CD4-positive, alpha-beta T cell treated with Interleukin-10 for 1 hour (primary cell): ENCODE results near the gene FLAD1.

Experiments
- DNase-seq: peaks from one replicate; pipeline ENCODE4 v3.0.0-alpha.2; 2020

The FLAD1 gene

DNA sequence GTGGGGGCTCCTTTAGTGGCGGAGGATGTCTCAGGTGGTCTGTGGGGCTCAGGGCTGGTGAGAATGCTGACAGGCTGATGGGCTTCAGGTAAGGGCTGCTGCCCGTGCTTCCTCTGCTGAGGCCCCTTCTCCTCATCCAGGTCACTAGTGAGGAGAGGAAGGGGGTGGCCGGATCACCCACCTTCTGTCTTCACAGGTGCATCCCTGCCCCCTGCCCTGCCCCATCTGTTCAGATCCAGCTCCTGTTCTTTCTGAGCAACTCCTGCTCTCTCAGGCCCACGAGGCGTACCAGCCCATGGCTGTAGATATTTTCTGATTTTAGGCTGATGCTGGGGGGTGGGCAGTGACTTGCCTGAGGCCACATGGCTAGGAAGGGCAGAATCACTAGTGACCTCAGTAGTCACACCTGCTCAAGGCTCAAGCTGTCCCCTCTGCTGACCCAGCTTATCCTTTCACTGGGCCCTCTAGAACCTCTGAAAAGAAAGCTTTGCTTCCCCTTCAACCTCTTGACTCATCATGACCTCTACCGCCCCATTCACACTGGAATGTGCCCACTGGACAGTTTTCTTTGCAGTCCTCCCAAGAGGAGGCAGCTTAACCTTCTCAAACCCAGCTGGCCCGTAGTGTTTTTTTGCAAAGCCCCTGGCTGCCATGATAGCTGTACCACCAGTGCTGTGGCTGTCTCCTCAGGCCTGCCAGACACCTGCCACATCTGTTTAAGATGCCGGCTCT lies 35.6 kb downstream of the FLAD1 start:
- DNase-seq = no peak

DNA sequence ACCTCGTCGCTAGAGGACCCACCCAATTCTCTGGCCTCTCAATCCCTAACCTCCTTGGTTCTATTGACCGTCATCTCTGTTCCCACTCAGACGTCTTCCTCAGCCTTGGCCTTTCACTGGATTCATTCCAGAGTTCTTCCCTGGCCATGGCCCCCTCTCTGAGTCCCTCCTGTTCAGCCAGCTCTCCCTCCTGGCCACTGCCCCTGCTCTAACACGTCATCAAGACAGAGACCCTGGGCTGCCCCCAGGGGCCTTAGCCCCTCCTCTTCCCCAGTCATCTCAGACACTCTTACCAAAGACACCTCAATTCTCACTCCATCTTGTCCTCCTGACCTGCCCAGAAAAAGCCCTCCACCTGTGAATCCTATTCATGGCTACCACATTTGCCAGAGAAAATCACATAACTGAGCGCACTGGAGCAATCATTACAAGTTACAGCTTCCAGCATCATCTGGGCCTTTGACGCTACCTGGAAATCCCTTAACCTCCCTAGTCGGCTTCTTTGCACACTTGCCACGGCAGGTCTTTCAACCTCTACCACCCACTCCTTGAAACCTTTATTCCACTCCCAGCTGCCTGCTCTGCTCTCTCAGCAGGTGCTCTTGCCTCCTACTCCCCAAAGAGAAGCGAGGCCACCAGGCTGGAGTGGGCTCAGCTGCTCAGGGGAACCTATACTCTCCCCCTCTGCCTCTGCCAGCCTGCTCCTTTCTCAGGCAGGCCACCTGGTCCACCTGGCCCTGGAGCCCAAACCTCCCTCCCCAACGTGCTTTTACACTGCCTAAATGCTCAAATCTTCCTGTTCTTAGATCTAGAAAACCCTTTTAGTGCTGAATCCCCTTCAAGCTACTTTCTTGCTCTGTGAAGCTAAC lies 36.5 kb downstream of the FLAD1 start:
- no peak for DNase-seq

DNA sequence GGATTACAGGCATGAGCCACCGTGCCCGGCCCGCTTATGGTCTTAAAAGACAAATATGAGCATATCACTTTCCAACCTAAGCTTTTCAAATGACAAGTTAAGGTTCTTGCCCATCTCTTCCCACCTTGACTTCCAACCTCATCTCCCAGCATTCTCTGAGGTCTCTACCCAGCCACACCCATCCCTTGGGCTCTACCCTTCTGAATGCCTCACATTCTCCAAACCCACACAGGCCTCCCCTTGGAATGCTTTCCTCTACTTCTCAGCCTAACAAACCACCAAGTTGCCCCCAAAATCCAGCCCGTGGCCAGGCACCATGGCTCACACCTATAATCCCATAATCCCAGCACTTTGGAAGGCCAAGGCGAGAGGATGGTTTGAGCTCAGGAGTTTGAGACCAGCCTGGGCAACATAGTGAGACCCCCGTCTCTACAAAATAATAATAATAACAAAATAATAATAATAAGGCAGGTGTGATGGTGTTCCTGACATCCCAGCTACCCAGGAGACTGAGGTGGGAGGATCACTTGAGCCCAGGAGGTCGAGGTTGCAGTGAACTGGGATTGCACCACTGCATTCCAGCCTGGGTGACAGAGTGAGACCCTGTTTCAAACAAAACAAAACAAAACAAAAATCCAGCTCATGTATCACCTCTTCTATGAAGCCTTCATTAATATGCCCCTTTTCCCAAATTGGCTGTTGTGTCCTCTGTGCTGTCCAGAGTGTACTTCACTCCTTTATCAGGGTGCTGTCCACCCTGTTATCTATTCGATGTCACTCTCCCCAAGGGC lies 39.2 kb downstream of the FLAD1 start:
- no peak for DNase-seq

DNA sequence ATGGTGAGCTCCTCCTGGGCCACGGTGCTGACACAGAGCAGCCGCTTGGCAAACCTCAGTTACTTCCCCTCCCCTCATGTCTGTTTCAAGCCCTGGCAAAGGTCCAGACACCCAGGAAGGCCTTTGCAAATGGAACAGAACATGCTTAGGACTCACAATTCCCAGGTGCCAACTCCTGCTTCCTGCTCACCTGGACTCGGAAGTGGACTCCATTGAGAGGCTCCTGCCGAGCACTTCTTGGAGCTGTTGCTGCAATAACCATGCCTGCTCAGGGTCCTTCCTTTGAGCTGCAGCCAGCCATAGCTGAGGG lies 39.7 kb downstream of the FLAD1 start:
- DNase-seq = no peak

DNA sequence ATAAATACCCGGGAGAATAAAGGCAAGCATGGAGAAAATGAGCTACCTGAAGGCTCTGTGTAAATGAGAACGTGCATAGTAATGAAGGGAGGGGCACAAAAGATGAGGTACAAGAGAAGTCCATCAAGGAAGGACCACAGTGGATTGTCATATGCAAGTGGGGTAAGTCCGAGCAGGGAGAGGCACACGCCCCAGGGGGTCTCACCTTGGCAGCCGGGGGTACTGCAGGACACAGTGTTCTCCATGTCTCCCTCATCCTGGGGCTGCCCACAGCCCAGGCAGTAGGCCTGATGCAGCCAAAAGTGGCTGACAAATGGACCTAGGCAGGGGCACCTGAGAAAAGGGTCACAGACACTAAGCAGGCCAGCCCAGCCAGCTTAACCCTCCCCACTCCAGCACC lies 40.5 kb downstream of the FLAD1 start:
- DNase-seq = no peak

DNA sequence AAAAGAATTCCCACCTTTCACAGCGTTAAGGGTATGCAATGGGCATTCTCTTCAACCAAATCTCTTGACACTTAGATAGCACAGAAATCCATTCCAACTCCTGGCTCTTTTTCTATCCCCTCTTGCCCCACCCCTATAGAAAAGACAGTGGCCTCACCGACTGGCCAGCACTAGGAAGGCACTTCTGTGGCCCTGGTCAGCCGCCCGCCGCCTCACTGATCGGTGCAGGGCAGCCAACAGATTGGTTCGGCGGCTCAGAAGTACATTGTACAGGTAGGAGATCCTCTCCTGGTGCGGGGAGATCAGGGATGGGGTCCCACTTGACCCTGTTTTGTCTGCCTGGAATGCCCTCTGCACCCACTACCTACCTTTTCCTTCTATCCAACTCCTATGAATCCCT lies 41.2 kb downstream of the FLAD1 start:
- DNase-seq = no peak

GRCh38 chr1:155026154-155026553 lies 43.0 kb downstream of the FLAD1 start:
- no peak for DNase-seq

GRCh38 chr1:155026588-155026987 lies 43.4 kb downstream of the FLAD1 start:
- DNase-seq = no peak

GRCh38 chr1:155029513-155030242 lies 46.5 kb downstream of the FLAD1 start:
- DNase-seq = no peak

DNA sequence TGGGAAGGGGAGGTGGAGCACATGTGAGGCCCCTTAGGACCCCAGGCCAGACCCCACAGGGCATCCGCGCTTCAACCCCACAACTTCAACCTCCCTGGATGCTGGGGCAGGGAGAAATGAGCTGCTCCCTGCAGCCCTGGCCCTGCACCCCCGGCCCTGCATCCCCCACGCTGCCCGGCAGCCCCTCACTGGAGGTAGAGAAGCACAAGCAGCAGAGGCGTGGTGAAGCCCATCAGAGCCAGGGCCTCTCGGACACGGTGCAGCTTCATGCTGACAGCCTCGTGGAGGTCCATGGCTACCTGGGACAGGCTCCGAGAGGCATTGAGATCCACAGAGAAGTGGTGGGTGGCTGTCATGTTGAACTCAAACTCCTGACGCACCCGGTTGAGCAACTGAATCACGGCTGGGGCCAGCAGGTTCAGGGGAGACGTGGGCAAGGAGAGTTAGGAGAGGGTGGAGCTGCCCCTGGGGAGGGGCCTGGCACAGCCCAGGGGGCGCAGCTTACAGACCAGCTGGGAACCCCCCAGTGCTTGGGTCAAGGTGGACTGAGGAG lies 47.2 kb downstream of the FLAD1 start:
- no peak for DNase-seq

GRCh38 chr1:155030899-155031298 lies 47.8 kb downstream of the FLAD1 start:
- DNase-seq = no peak

DNA sequence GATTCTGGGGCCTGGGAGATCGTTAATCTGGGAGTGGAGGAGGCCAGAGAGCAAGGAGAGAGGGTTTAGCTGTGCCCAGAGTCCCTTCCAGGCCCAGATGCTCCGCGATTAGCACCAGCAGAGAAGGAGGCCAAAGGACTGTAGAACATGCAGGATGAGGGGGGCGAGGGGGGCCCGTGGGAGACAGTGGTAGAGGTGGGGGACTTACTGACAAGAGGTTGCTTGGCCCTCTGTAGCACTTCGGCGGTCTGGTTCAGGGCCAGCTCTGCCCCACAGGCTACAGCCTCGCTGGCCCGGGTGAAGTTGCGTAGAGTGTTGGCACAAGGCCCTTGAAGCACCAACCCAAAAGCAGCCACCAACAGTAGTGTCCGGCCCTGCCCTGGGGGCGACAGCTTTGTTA lies 49.7 kb downstream of the FLAD1 start:
- no peak for DNase-seq

DNA sequence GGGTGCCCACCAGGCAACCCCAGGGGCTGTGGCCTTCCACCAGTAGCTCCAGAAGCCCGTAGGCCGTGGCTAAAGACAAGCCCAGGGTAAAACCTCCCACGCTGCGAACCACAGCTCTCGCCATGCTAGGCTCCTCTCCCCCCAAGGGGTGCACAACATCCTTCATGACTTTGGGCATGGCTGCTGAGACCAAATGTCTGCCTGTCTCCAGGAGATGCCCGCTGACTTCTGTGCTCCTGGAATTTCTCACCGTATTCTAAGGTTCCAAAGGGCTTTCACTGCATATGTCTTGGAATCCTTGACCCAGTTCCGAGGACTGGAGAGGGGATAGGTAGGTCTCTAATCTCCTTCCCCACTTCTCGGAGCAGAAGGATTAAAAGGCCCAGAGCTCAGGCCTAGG lies 50.4 kb downstream of the FLAD1 start, which contains the start of the genes DCST1 and DCST2:
Gene DCST1 (plus strand): TSS at position 301 of the 400 bp plus-strand sequence. CDS start 213 bp downstream, outside the sequence.
Gene DCST2 (minus strand): TSS at position 258 of the 400 bp plus-strand sequence. CDS start 80 bp downstream, at position 178.
- DNase-seq = no peak

DNA sequence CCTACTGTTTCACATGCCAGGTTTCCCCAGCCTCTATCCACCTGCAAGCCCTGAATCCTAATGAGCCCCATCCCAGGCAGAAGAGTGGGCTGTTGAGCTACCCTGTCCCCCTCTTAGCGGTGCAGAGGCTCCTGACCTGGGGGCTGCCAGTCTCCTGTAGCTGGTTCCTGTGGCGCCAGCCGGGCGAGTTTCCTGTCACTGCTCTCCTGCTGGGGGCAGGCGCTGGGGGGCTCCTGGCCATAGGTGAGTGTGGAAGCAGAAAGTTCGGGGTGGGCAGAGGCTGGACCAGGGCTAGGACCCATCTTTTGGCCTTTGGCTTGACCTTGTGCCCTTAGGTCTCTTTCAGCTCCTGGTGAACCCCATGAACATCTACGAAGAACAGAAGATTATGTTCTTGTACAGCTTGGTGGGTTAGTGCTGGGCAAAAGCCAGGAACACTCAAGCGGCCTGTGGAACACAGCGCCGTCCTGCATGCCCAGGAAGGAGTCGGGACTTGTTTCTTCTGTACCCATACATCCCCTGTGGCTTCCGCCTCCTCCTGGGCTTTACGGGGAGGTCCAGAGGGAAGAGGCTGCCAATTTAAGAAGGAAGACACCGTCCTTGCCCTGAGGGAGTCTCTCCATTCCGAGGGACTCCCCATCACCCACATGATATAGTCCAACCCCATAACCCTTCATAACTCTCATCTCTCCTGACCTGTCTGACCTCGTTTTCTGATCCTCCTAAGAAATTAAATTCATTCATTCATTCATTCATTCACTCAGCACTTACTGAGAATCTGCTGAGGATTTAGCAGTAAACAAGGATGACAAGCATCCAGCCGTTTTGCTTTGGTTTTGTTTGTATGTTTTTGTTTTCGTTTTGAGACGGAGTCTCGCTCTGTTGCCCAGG lies 51.4 kb downstream of the FLAD1 start:
- DNase-seq = no peak

- no peak for DNase-seq
Observed at GRCh38 chr1:155035936-155036335, 52.8 kb downstream of the FLAD1 start.

GRCh38 chr1:155037043-155037442 lies 53.9 kb downstream of the FLAD1 start:
- DNase-seq = no peak

DNA sequence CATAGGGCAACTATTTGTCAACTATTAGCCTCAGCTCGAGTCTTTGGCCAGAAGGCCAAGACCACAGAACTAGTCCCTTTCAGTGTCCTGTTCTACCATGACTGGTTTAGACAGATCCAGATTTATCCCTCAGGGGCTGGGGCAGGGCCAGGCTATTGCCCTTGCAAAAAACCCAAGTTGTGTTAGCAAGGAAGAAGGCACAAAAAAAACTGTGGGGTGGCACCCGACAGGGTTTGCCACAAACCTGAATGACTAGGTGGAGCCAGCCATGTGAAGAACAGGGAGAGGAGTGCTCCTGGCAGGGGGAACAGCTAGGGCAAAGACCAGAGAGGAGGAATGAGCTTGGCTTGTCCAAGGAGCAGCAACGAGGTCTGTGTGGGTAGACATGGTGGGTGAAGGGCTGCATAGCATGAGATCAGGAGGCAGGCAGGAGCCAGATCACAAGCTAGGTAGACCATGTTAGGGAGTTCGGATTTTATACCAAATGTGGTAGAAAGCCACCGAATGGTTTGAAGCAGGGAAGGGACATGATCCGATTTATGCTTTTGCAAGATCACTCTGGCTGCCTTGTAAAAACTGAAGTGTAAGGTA lies 54.8 kb downstream of the FLAD1 start:
- DNase-seq = no peak

GRCh38 chr1:155038602-155039307 lies 55.6 kb downstream of the FLAD1 start:
- no peak for DNase-seq

- DNase-seq = no peak
Observed at GRCh38 chr1:155039308-155039669, 56.1 kb downstream of the FLAD1 start.

DNA sequence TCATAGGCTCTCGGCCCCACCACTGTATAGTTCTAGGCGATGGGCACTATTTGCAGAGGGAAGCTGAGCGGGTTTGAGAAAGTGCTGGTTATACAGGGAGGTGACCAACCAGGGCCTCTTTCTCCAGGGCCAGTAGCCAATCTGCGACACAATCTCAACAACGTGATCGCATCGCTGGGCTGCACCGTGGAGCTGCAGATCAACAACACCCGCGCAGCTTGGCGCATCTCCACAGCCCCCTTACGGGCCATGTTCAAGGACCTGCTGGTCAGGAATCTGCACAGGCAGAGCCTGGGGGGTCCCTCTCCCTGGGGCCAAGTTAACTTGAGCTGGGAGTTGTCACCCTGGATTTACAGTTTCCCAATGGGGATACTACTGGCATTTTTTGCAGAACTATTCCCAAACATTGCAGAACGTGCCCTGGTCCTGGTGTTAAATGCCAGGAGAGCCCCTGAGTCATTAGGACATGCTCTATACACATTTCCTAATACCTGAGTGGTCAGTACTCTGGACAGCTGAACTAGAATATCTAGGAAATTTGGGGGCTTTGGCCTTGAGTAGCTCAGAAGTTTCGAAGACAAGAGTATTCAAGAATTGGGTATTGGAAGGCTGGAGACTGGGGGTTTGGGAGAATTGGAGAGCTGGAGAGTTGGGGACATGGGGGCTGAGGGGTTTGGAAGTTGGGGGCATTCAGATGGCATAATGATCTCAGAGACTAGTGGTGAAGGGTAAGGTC lies 57.4 kb downstream of the FLAD1 start:
- DNase-seq = no peak
